Fibroblast of lung (primary cell): ENCODE data around the gene KRTAP5-3.

ENCODE experiments used
- EZH2 ChIP-seq: IDR thresholded peaks from 2 replicates; pipeline ENCODE4 v1.5.1; 2012; ENCODE audit warnings: low read length, control low read depth, mild to moderate bottlenecking; ENCODE audit errors: missing control alignments
- TF ChIP-seq, protein P1 (sequence below), 2 donors: IDR thresholded peaks in 1 of 2; conservative IDR thresholded peaks in 1 of 2; 1 replicate in 1 of 2; 2 replicates in 1 of 2; pipeline ENCODE4 v1.5.1; 2011 to 2012; ENCODE audit warnings: low read length in 2 of 2, control low read depth in 1 of 2, inconsistent platforms in 1 of 2, low read depth in 1 of 2, mild to moderate bottlenecking in 1 of 2

DNA sequence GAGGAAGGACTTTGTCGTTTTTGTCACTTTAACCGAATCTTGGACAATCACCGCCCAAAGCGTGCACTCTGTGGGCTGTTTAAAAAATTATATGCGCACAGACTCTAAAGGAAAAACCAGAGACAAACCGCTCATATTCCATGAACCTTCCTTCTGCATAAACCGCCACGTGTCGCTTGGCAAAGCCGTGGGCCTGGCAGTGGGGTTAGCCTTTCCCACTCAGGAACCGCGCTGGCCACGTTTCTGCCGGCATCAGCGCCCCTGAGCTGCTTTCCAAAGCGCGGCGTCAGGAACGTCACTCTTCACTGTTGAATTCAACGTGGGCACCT, 44.1 kb upstream of the KRTAP5-3 start:
- TF ChIP-seq, protein P1, sequence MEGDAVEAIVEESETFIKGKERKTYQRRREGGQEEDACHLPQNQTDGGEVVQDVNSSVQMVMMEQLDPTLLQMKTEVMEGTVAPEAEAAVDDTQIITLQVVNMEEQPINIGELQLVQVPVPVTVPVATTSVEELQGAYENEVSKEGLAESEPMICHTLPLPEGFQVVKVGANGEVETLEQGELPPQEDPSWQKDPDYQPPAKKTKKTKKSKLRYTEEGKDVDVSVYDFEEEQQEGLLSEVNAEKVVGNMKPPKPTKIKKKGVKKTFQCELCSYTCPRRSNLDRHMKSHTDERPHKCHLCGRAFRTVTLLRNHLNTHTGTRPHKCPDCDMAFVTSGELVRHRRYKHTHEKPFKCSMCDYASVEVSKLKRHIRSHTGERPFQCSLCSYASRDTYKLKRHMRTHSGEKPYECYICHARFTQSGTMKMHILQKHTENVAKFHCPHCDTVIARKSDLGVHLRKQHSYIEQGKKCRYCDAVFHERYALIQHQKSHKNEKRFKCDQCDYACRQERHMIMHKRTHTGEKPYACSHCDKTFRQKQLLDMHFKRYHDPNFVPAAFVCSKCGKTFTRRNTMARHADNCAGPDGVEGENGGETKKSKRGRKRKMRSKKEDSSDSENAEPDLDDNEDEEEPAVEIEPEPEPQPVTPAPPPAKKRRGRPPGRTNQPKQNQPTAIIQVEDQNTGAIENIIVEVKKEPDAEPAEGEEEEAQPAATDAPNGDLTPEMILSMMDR (conservative IDR thresholded peaks at IDR 0.05 in 1 of 2, IDR thresholded peaks at IDR 0.05 in 1 of 2; ENCODE audit: low read depth in 1 of 2, low read length in 2 of 2), result no peak
- no peak for TF ChIP-seq EZH2
